Esophagus squamous epithelium (tissue), 4 donors: ENCODE results near the gene SPATA19.

Experiments used
- CTCF ChIP-seq, 6 experiments: fragments of 450-650 bp in 4 of 6; fragments of 200-600 bp in 2 of 6; sonication (generic) in 2 of 6; IDR thresholded peaks; one replicate each; pipeline ENCODE4 v1.5.1; 2016 to 2019; ENCODE audit warnings: antibody characterized with exemption in 6 of 6, mild to moderate bottlenecking in 4 of 6, moderate library complexity in 4 of 6
- POLR2A ChIP-seq, 4 donors: fragments of 450-650 bp; IDR thresholded peaks; one replicate each; pipeline ENCODE4 v1.6.1; 2017; ENCODE audit warnings: antibody characterized with exemption in 4 of 4, mild to moderate bottlenecking in 4 of 4, moderate library complexity in 3 of 4

GRCh38 chr11:133819114-133819513 lies 26.2 kb downstream of the SPATA19 start:
- TF ChIP-seq CTCF (IDR thresholded peaks at IDR 0.05): no peak
- TF ChIP-seq POLR2A (IDR thresholded peaks at IDR 0.05): no peak
